Prostate gland (tissue), 2 donors: Measurements from ENCODE around the gene MPP3. TPM values are rescaled to one million over a fixed set of nuclear protein-coding genes. Genes with fewer than 3 reads are reported as not detected.

Experiments
- DNase-seq: peaks from one replicate; pipeline ENCODE4 v3.0.0-alpha.2; 2019; ENCODE audit warnings: low spot score
- H3K27ac ChIP-seq, 2 donors: fragments of 200-600 bp; sonication (generic); 2 replicates each; pipeline ENCODE4 v1.5.1; 2017 to 2019
- H3K27me3 ChIP-seq: fragments of 200-600 bp; sonication (generic); replicated peaks from 2 replicates; pipeline ENCODE4 v1.5.1; 2019; ENCODE audit not compliant: insufficient read depth
- H3K36me3 ChIP-seq, 2 donors: fragments of 200-600 bp; sonication (generic); 1 replicate in 1 of 2; 2 replicates in 1 of 2; pipeline versions ENCODE4 v1.5.1 to v1.8.1; 2017 to 2019
- H3K4me1 ChIP-seq: fragments of 200-600 bp; sonication (generic); replicated peaks from 2 replicates; pipeline ENCODE4 v1.5.1; 2019
- H3K4me3 ChIP-seq, 2 donors: fragments of 200-600 bp; sonication (generic); 2 replicates each; pipeline ENCODE4 v1.5.1; 2017 to 2019
- H3K9me3 ChIP-seq: fragments of 200-600 bp; sonication (generic); 2 replicates; pipeline ENCODE4 v1.5.1; 2017
- POLR2A ChIP-seq: fragments of 450-650 bp; IDR thresholded peaks from one replicate; pipeline ENCODE4 v1.6.1; 2016; ENCODE audit warnings: antibody characterized with exemption, mild to moderate bottlenecking
- POLR2AphosphoS5 ChIP-seq: sonication (generic); formaldehyde crosslinking; IDR thresholded peaks from one replicate; pipeline ENCODE4 v1.6.1; 2017; ENCODE audit warnings: antibody characterized with exemption
- WGBS: methylation state at CpG from one replicate; pipeline ENCODE4 v1.1.5; 2018; 5-methylcytosine and 5-hydroxymethylcytosine counted together
- intact Hi-C: fragments of 100-400 bp; cut with DNase I; formaldehyde crosslinking; loops from one replicate; pipeline ENCODE4 v1.14.2; 2022
- total RNA-seq, 2 donors: library from RNA; depleted of rRNA; stranded (reverse); fragments of >200 nt; gene quantifications; one replicate each; pipeline ENCODE4 v1.1.0, GENCODE V29; 2016
- TF ChIP-seq, protein P1 (sequence below), 4 experiments: fragments of 200-600 bp in 2 of 4; fragments of 450-650 bp in 2 of 4; sonication (generic) in 2 of 4; IDR thresholded peaks; 1 replicate in 3 of 4; 2 replicates in 1 of 4; pipeline ENCODE4 v1.5.1; 2016 to 2019; ENCODE audit warnings: antibody characterized with exemption in 4 of 4, mild to moderate bottlenecking in 2 of 4, moderate library complexity in 2 of 4

MPP3 gene
- total RNA-seq, 2 donors from 2014 or later = 4.4 to 16.4 TPM

- TF ChIP-seq POLR2A (no peak), POLR2AphosphoS5 (no peak)
- TF ChIP-seq, protein P1, sequence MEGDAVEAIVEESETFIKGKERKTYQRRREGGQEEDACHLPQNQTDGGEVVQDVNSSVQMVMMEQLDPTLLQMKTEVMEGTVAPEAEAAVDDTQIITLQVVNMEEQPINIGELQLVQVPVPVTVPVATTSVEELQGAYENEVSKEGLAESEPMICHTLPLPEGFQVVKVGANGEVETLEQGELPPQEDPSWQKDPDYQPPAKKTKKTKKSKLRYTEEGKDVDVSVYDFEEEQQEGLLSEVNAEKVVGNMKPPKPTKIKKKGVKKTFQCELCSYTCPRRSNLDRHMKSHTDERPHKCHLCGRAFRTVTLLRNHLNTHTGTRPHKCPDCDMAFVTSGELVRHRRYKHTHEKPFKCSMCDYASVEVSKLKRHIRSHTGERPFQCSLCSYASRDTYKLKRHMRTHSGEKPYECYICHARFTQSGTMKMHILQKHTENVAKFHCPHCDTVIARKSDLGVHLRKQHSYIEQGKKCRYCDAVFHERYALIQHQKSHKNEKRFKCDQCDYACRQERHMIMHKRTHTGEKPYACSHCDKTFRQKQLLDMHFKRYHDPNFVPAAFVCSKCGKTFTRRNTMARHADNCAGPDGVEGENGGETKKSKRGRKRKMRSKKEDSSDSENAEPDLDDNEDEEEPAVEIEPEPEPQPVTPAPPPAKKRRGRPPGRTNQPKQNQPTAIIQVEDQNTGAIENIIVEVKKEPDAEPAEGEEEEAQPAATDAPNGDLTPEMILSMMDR (IDR thresholded peaks at IDR 0.05) = no peak
- peak; percentile 10 for DNase-seq
These were observed 574 bp downstream of the MPP3 start for GRCh38 chr17:43832168-43832975.

GRCh38 chr17:43831633-43832032 lies 1.3 kb downstream of the MPP3 start:
- Histone ChIP-seq H3K9me3 (no peaks in the 10 kb centered on the region), H3K36me3 (no peaks in the 10 kb centered on the region), H3K4me1 (no peaks in the 10 kb centered on the region), H3K4me3 (no peak overlapping the region), H3K27ac (no peak overlapping the region), H3K27me3 (no peaks in the 10 kb centered on the region)
- TF ChIP-seq POLR2AphosphoS5 = no peak
- TF ChIP-seq, protein P1 (IDR thresholded peaks at IDR 0.05) = no peak
- no peak for TF ChIP-seq POLR2A
- 67% methylated on average over 8 of the region's 8 CpGs for WGBS
- DNase-seq = no peak
- intact Hi-C loops = loop anchor here (5.0 kb wide), 1 partner anchor 54 kb away; the partner anchor contains the start of gene DUSP3

More at GRCh38 chr17:43832168-43832975, 574 bp downstream of the MPP3 start:
- Histone ChIP-seq H3K4me3 (peak overlapping the region; percentile 58 to 79), H3K27ac (peak overlapping the region; percentile 64 to 65), H3K27me3 (no peaks in the 10 kb centered on the region), H3K4me1 (no peaks in the 10 kb centered on the region), H3K36me3 (no peaks in the 10 kb centered on the region), H3K9me3 (no peaks in the 10 kb centered on the region)
- intact Hi-C loops = loop anchor here (5.0 kb wide), 1 partner anchor 55 kb away; the partner anchor contains the start of gene DUSP3
- 15% methylated on average over 31 of the region's 51 CpGs for WGBS

DNA sequence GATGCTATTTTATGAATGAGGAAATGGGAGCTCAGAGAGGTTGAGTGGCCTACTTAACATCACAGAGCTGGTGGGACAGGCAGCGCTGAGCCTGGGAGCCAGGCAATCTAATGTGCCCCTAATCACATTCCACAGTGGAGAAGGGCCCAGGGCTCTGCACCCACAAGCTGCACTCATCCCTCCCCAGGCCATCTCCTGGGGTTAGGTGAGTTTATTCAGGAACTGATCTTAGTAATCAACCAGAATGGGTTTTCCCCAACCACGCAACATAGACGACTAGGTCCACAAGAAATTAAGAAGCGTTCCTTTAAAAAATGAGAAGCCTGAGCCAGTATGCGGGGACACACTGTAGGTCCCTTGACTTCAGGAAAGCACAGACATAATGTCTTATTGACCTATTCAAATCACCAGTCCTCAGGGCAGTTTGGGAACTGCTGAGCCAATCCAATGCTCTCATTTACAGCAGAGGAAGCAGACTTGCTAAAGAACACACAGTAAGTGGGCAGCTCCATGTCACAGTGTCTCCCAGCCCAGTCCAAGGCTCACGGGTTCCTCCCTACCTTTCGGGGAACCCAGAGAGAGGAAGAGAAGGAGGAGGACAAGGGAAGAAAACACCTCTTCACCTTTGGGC lies 2.3 kb downstream of the MPP3 start:
- Histone ChIP-seq H3K9me3 (no peaks in the 10 kb centered on the region), H3K27me3 (no peaks in the 10 kb centered on the region), H3K36me3 (no peaks in the 10 kb centered on the region), H3K4me3 (no peak overlapping the region), H3K27ac (no peak overlapping the region), H3K4me1 (no peaks in the 10 kb centered on the region)
- no peak for TF ChIP-seq POLR2A
- TF ChIP-seq, protein P1 (IDR thresholded peaks at IDR 0.05) = no peak
- no peak for TF ChIP-seq POLR2AphosphoS5
- 91% methylated on average over 7 of the region's 7 CpGs for WGBS
- no peak for DNase-seq
- intact Hi-C loops = loop anchor here (5.0 kb wide), 1 partner anchor 53 kb away; the partner anchor contains the start of gene DUSP3

GRCh38 chr17:43829738-43830137 lies 3.2 kb downstream of the MPP3 start:
- H3K4me3 ChIP-seq = no peak overlapping the region
- no peaks in the 10 kb centered on the region for H3K27me3 ChIP-seq
- DNase-seq = no peak
- no peak overlapping the region for H3K27ac ChIP-seq
- no peak for TF ChIP-seq POLR2AphosphoS5
- no peak for TF ChIP-seq POLR2A
- TF ChIP-seq, protein P1 (IDR thresholded peaks at IDR 0.05) = no peak
- no peaks in the 10 kb centered on the region for H3K9me3 ChIP-seq
- H3K36me3 ChIP-seq = no peaks in the 10 kb centered on the region
- 96% methylated on average over 14 of the region's 14 CpGs for WGBS
- H3K4me1 ChIP-seq = no peaks in the 10 kb centered on the region
- intact Hi-C loops = loop anchor here (5.0 kb wide), 1 partner anchor 52 kb away; the partner anchor contains the start of gene DUSP3
